ENCODE data around the gene CD81. TPM values are rescaled to one million over a fixed set of nuclear protein-coding genes. Genes with fewer than 3 reads are reported as not detected.

Gene CD81
- total RNA-seq, 4 donors from 2014 or later, result 499 to 1,242 (median 673) TPM

- TF ChIP-seq CTCF (IDR thresholded peaks at IDR 0.05; ENCODE audit: low read depth), result no peak
Measured at GRCh38 chr11:2409126-2409525, 32.0 kb downstream of the CD81 start.

- no peak for TF ChIP-seq CTCF (IDR thresholded peaks at IDR 0.05; ENCODE audit: low read depth)
Measured at GRCh38 chr11:2409611-2410468, 32.7 kb downstream of the CD81 start.

- no peak for TF ChIP-seq CTCF (IDR thresholded peaks at IDR 0.05; ENCODE audit: low read depth)
Measured at GRCh38 chr11:2410616-2411015, 33.5 kb downstream of the CD81 start.

- no peak for TF ChIP-seq CTCF (IDR thresholded peaks at IDR 0.05; ENCODE audit: low read depth)
Measured at GRCh38 chr11:2411446-2412305, 34.6 kb downstream of the CD81 start.

- no peak for TF ChIP-seq CTCF (IDR thresholded peaks at IDR 0.05; ENCODE audit: low read depth)
Measured at GRCh38 chr11:2412323-2412722, 35.2 kb downstream of the CD81 start.

GRCh38 chr11:2413742-2414579 is 36.9 kb downstream of the CD81 start:
- TF ChIP-seq CTCF (IDR thresholded peaks at IDR 0.05; ENCODE audit: low read depth), result no peak
